Glutamatergic neuron (in vitro differentiated cells): Measurements from ENCODE around the gene MDFIC. TPM values are rescaled to one million over a fixed set of nuclear protein-coding genes. Genes with fewer than 3 reads are reported as not detected.

Experiments used
- DNase-seq: peaks from one replicate; pipeline ENCODE4 v3.0.0; 2022
- H3K27ac Mint-ChIP-seq: one replicate; pipeline ENCODE4 v1.8.0; 2020; ENCODE audit warnings: mild to moderate bottlenecking, mixed read lengths, inconsistent platforms; ENCODE audit not compliant: unreplicated experiment
- H3K27me3 Mint-ChIP-seq: one replicate; pipeline ENCODE4 v1.8.0; 2020; ENCODE audit warnings: mild to moderate bottlenecking, moderate library complexity, mixed read lengths, inconsistent platforms; ENCODE audit not compliant: unreplicated experiment
- H3K36me3 Mint-ChIP-seq: one replicate; pipeline ENCODE4 v1.8.0; 2020; ENCODE audit warnings: mild to moderate bottlenecking, mixed read lengths, inconsistent platforms; ENCODE audit not compliant: unreplicated experiment
- H3K4me1 Mint-ChIP-seq: one replicate; pipeline ENCODE4 v1.8.0; 2020; ENCODE audit warnings: mild to moderate bottlenecking, low read depth, mixed read lengths, inconsistent platforms; ENCODE audit not compliant: unreplicated experiment
- H3K4me3 Mint-ChIP-seq: one replicate; pipeline ENCODE4 v1.8.0; 2020; ENCODE audit warnings: mild to moderate bottlenecking, mixed read lengths, inconsistent platforms; ENCODE audit not compliant: unreplicated experiment
- H3K9me3 Mint-ChIP-seq: one replicate; pipeline ENCODE4 v1.8.0; 2020; ENCODE audit warnings: mild to moderate bottlenecking, moderate library complexity, mixed read lengths, inconsistent platforms; ENCODE audit not compliant: unreplicated experiment
- CTCF ChIP-seq: fragments of 200-600 bp; sonication (generic); IDR thresholded peaks from one replicate; pipeline ENCODE4 v1.5.0; 2021; ENCODE audit not compliant: partially characterized antibody, unreplicated experiment
- total RNA-seq: library from RNA; stranded (reverse); fragmentation: NEBNext Ultra II Directional; extraction: Animal tissue kit (Norgen Biotek cat#: 25700); gene quantifications from one replicate; pipeline ENCODE4 v1.2.1, GENCODE V29; 2021; ENCODE audit not compliant: unreplicated experiment

Gene MDFIC
- total RNA-seq, 1 donor from 2014 or later: 0.10 TPM

GRCh38 chr7:115043605-115044004 lies 121.7 kb downstream of the MDFIC start:
- no peak for TF ChIP-seq CTCF
- H3K27ac Mint-ChIP-seq: no peak overlapping the region
- no peaks in the 10 kb centered on the region for H3K36me3 Mint-ChIP-seq
- no peaks in the 10 kb centered on the region for H3K9me3 Mint-ChIP-seq
- DNase-seq: no peak
- no peak overlapping the region for H3K4me3 Mint-ChIP-seq
- no peaks in the 10 kb centered on the region for H3K4me1 Mint-ChIP-seq
- no peaks in the 10 kb centered on the region for H3K27me3 Mint-ChIP-seq

- no peak for TF ChIP-seq CTCF
- no peak overlapping the region for H3K4me3 Mint-ChIP-seq
- DNase-seq: no peak
- H3K9me3 Mint-ChIP-seq: no peaks in the 10 kb centered on the region
- no peaks in the 10 kb centered on the region for H3K27me3 Mint-ChIP-seq
- no peaks in the 10 kb centered on the region for H3K36me3 Mint-ChIP-seq
- H3K4me1 Mint-ChIP-seq: no peaks in the 10 kb centered on the region
- H3K27ac Mint-ChIP-seq: no peak overlapping the region
Measured at GRCh38 chr7:115044224-115044623, 122.3 kb downstream of the MDFIC start.

DNA sequence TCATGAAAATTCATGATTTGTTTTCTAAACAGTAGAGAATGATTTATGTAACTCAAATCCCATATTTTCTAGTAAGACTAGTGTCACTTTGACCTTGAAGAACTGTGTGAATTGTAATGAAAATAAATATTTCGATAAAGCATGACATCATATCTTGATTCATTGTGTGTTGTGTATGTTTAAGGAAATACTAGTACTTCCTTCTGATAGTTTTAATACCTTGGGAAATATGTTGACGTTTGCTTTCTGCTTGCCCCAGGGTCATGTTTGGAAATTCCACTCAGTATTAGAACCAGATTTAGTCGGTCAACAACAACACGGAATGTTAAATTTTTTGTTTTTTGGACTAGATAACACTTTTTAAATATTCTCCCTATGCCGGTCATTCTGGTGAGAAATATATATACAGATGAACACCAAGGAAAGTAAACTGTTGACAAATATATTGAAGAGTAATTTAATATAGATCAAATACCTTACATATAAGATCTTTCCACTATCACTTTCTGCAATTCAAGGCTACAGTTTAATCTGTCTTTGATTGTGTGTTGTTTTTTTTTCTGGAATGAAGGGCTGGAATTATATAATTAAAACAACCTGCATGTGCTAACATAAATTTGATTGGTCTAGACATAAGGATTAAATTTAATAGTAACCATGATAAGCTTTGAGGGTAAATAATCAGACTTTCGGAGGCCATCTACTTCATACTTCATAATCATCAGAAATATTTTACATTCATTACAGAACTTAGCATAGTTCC lies 126.2 kb downstream of the MDFIC start:
- Mint-ChIP-seq H3K27me3 (no peaks in the 10 kb centered on the region), H3K9me3 (no peaks in the 10 kb centered on the region), H3K4me3 (no peak overlapping the region), H3K36me3 (no peaks in the 10 kb centered on the region), H3K4me1 (no peaks in the 10 kb centered on the region), H3K27ac (no peak overlapping the region)
- no peak for TF ChIP-seq CTCF
- no peak for DNase-seq

DNA sequence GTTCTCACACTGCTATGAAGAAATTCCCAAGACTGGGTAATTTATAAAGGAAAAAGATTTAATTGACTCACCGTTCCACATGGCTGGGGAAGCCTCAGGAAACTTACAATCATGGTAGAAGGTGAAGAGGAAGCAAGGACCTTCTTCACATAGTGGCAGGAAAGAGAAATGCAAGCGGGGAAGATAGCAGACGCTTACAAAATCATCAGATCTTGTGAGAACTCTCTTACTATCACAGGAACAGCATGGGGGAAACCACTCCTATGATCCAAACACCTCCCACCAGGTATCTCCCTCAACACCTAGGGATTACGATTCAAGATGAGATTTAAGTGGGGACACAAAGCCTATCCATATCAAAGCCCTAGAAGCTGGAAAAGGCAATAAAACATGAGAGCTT lies 130.8 kb downstream of the MDFIC start:
- Mint-ChIP-seq H3K36me3 (no peaks in the 10 kb centered on the region), H3K4me3 (no peak overlapping the region), H3K4me1 (no peaks in the 10 kb centered on the region), H3K27me3 (no peaks in the 10 kb centered on the region), H3K27ac (no peak overlapping the region), H3K9me3 (no peaks in the 10 kb centered on the region)
- DNase-seq: no peak
- no peak for TF ChIP-seq CTCF

DNA sequence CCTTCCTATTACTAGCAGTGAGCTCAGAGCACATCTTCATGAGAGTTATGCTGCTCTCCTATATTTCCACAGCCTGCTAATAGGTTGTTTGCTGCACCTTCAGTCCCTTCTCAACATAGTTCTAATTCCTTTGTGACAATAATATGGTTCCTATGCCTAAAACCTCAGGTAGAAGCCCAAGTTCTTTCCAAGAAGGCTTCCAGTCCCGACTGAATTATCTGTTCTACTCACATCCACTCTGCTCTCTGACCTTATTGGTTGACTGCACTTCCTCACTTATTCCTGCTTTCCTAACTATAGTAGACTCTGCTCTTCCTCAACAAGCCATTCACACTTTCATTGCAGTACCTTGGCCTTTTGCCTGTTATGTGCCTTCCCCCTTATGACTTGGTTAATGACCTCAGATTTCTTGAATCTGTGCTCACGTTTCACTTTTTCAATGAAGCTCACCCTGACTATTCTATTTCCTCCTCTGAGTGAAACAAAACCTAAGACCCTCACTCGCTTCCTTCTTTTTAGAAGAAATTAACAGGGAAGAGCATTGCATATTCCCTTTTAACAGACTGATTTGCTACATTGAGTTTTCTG lies 132.7 kb downstream of the MDFIC start:
- DNase-seq: no peak
- Mint-ChIP-seq H3K9me3 (no peaks in the 10 kb centered on the region), H3K4me1 (no peaks in the 10 kb centered on the region), H3K36me3 (no peaks in the 10 kb centered on the region), H3K4me3 (no peak overlapping the region), H3K27ac (no peak overlapping the region), H3K27me3 (no peaks in the 10 kb centered on the region)
- no peak for TF ChIP-seq CTCF
